Esophagus (tissue), 2 donors: ENCODE data around the gene PGAM2. TPM values are rescaled to one million over a fixed set of nuclear protein-coding genes. Genes with fewer than 3 reads are reported as not detected.
A peak's percentile ranks its signal among the peaks of the same experiment; 100 is the strongest.

Experiments
- H3K27ac ChIP-seq, 2 donors: one replicate each; pipeline ENCODE4 v1.5.1; 2013; ENCODE audit warnings: low read depth in 2 of 2, mild to moderate bottlenecking in 2 of 2, inconsistent platforms in 1 of 2, low read length in 1 of 2, moderate library complexity in 1 of 2
- H3K27me3 ChIP-seq, 2 donors: one replicate each; pipeline ENCODE4 v1.6.1; 2013; ENCODE audit warnings: low read length in 2 of 2, control low read depth in 1 of 2, mild to moderate bottlenecking in 1 of 2; ENCODE audit not compliant: insufficient read depth in 2 of 2, control insufficient read depth in 1 of 2
- H3K36me3 ChIP-seq, 2 donors: one replicate each; pipeline ENCODE4 v1.6.1; 2013; ENCODE audit warnings: low read length in 1 of 2; ENCODE audit not compliant: control insufficient read depth in 2 of 2, insufficient read depth in 2 of 2
- H3K4me1 ChIP-seq, 2 donors: one replicate each; pipeline ENCODE4 v1.6.1; 2013; ENCODE audit warnings: low read length in 1 of 2; ENCODE audit not compliant: control insufficient read depth in 2 of 2, insufficient read depth in 2 of 2
- H3K4me3 ChIP-seq, 2 donors: one replicate each; pipeline ENCODE4 v1.5.1; 2013; ENCODE audit warnings: low read length in 2 of 2, mild to moderate bottlenecking in 2 of 2, low read depth in 1 of 2, moderate library complexity in 1 of 2
- H3K9me3 ChIP-seq, 2 donors: one replicate each; pipeline ENCODE4 v1.6.1; 2013; ENCODE audit warnings: mild to moderate bottlenecking in 2 of 2, low read depth in 1 of 2, low read length in 1 of 2, moderate library complexity in 1 of 2; ENCODE audit not compliant: control insufficient read depth in 2 of 2, insufficient read depth in 1 of 2
- WGBS, 2 donors: extraction: QIAGEN DNeasy Blood & Tissue Kit; methylation state at CpG; one replicate each; pipeline ENCODE4 v1.1.7; 2013; 5-methylcytosine and 5-hydroxymethylcytosine counted together
- polyA plus RNA-seq, 2 donors: library from polyadenylated mRNA; stranded (reverse); fragments of 200-250 nt; gene quantifications; one replicate each; pipeline ENCODE4 v1.2.3, GENCODE V29; 2013
- donor health status: healthy with polysubstance abuse.
- donor health status: Bipolar disorder and iron deficiency.

PGAM2 gene
- polyA plus RNA-seq, 2 donors = 2.1 to 3.8 TPM

DNA sequence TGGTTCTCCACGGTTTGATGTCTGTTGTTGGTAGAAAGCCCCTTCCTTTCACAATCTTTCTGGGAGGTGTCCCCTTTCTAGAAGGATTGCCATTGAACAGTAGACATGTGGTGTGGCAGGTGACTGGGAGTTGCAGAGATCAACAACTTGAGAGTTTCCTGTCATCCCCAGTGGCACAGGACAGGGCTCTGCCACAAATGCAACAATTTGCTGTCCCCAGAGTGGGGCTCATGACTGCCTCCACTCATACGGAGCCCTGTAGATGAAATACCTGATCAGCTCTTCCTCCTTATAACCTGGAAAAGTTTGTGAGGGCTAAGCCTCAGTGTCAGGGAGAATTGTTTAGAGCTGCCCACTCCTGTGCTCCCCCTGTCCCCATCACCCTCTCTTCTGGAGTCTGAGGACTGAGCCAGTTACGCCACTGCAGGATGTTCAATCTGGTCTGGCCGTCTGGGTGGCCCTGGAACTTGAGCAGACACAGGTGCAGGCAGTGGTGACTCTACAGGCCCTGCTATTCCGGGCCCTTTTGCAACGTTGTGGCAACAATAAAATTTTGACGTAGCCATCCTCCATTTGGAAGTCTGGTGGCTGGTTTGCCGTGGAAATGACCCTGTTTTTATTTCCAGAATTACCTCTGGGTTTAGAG, 14.3 kb downstream of the PGAM2 start:
- Histone ChIP-seq H3K27ac (peak overlapping the region; percentile 62 to 92), H3K9me3 (no peaks in the 10 kb centered on the region), H3K36me3 (peaks cover 23 to 28% of the 10 kb centered on the region in 2 donors), H3K27me3 (no peaks in the 10 kb centered on the region), H3K4me1 (peaks cover 4 to 16% of the 10 kb centered on the region in 2 donors), H3K4me3 (no peak overlapping the region)
- 85 to 87% methylated on average over 8 of the region's 8 CpGs for WGBS, 2 donors

DNA sequence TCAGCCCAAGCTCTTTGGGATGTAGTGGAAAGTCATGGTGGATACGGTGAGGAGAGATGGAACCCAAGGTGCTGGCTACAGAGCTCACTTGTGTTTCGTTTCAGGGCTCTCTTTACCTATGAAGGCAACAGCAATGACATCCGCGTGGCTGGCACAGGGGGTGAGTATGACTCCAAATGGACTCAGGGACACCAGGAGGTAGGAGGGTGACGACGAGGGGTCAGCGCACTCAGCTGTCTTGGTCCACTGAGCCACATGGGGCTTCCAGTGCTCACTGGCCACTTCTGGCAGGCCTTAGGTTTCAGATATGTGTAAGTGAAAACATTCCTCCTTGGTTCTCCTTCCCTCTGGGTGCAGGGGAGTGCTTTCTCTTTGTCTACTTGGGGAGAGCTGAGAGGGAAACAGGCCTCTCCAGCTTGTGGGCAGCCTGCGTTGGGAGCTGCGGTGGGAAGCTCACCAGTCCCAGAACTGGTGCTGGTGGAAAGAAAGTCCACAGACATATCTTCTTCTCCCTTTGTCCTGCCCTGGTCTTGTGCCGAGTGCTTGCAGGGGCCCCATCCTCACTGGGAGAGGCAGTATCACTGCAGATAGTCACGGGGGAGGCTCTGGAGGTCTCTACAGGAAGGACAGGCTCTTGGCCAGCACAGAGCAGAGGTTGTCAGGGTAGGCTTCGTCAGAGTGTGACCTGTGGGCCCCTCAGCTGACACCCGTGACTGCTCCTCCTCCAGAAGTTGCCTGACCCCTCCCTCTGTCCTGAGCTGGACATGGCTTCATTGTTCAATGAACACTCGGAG, 15.0 kb downstream of the PGAM2 start:
- Histone ChIP-seq H3K4me3 (no peak overlapping the region), H3K36me3 (peaks cover 23 to 28% of the 10 kb centered on the region in 2 donors), H3K9me3 (no peaks in the 10 kb centered on the region), H3K4me1 (peaks cover 8 to 18% of the 10 kb centered on the region in 2 donors), H3K27ac (peak overlapping the region; percentile 62 to 92), H3K27me3 (no peaks in the 10 kb centered on the region)
- 90 to 93% methylated on average over 14 of the region's 14 CpGs for WGBS, 2 donors

DNA sequence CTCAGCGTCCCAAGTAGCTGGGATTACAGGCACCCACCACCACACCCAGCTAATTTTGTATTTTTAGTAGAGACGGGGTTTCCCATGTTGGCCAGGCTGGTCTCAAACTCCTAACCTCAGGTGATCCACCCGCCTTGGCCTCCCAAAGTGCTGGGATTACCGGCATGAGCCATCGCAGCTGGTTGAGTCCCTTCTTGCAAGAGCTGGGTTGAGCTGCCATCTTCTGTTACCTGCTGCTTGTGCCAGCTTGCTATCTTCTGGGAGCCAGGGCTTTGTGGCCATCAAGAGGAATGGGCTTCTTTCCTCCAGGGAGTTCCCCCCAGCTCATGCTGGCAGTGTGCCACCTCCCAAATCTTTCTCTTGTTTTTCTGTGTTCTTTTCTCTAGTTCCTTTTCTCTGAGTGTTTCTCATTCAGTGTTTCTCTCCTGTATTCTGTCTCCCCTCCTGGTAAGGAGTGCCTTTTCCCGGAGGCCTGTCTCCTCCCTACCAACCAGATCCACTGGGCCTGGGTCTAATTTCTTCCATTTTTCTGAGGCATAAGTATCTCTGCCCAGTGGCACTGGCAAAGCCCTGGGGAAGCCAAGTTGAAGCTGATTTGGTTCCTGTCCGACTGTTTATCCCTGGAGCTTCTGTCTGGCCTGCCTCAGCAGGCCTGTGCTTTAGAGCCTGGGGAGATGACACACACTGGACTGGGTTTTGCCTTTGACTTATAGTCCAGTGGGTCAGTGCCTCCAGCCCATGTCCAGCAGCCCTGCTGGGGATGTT, 17.2 kb downstream of the PGAM2 start:
- Histone ChIP-seq H3K27me3 (no peaks in the 10 kb centered on the region), H3K27ac (peak overlapping the region; percentile 51 to 83), H3K9me3 (no peaks in the 10 kb centered on the region), H3K36me3 (peaks cover 22 to 25% of the 10 kb centered on the region in 2 donors), H3K4me1 (peaks cover 8 to 21% of the 10 kb centered on the region in 2 donors), H3K4me3 (no peak overlapping the region)
- WGBS, 2 donors = 77 to 85% methylated on average over 7 of the region's 7 CpGs

DNA sequence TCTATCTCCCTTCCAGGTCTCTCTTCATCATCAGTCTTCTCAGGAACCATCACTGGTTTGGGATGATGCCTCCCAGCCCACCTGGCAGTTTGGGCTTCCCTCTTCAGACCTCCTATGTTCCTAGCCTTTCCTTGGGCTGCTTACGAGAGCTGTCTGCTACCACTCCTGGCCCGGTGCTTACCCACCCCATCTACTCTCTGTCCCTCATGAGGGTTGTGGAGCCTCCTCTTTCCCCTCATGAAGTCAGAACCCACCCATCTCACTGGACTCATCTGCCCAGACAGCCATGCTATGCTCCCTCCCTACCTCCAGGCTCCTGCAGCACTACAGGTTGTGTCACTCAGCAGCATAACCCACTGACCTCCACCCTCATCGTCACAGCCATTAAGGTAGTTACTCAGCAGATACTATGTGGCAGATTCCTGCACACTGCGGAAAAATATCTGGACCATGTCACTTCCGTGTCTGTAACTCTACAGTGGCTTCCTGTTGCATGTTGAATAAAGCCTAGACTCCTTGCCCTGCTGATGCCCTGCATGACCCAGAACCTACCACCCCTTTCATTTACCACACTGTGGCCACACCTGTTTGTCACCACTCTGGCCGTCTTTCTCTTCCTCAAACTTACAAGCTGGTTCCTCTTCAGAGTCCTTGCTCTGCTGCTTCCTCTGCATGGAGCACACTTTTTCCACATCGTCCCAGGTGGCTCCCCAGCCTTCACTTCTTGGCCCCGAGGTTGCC, 18.9 kb downstream of the PGAM2 start:
- H3K27ac ChIP-seq = peak overlapping the region; percentile 96 to 98
- H3K27me3 ChIP-seq = no peaks in the 10 kb centered on the region
- peaks cover 16 to 18% of the 10 kb centered on the region in 2 donors for H3K36me3 ChIP-seq
- no peaks in the 10 kb centered on the region for H3K9me3 ChIP-seq
- WGBS, 2 donors = 66 to 68% methylated on average over 8 of the region's 8 CpGs
- peak overlapping the region; percentile 30 to 98 for H3K4me3 ChIP-seq
- H3K4me1 ChIP-seq = peaks cover 8 to 17% of the 10 kb centered on the region in 2 donors

DNA sequence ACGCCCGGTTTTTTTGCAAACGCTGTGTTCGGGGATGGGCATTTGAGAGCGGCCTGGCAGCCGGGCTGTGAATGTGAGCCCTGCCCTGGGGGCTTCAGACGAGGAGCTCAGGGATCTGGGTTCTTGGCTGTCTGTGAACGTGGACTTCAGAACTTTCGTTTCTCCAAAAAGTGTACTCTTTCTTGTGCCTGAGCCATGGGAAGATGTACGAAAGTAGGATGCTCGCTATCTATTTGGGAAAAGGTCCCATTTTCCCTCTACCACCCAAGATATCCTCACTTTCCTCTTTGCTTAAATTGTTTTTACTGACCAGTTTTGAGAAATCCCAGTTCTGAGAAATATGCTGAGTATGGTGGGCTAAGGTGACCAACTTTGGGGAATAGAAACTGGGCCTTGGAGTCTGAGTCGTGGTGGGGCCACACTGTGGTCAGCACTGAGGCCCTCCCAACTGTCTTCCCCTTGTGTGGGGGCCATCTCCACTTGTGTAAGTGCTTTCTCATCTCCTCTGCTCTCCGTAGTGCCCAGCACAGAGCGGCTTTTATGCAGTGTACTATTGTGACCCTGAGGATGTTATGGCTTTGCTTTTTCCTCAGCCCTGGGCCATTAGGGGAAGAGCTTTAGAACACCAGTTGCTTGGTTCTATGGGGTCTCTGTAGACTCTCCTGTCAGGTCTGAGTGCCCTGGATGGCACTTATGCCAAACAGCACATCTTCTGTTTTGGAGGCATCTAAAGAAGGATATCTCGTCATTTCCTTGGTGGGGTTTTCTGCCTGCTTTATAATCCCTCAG, 19.9 kb downstream of the PGAM2 start:
- H3K4me3 ChIP-seq = peak overlapping the region; percentile 94 to 98
- no peaks in the 10 kb centered on the region for H3K9me3 ChIP-seq
- WGBS, 2 donors = 20 to 24% methylated on average over 15 of the region's 15 CpGs
- H3K4me1 ChIP-seq = peaks cover 8 to 17% of the 10 kb centered on the region in 2 donors
- H3K27ac ChIP-seq = peak overlapping the region; percentile 96 to 98
- H3K27me3 ChIP-seq = no peaks in the 10 kb centered on the region
- peaks cover 9% of the 10 kb centered on the region in 2 donors for H3K36me3 ChIP-seq

DNA sequence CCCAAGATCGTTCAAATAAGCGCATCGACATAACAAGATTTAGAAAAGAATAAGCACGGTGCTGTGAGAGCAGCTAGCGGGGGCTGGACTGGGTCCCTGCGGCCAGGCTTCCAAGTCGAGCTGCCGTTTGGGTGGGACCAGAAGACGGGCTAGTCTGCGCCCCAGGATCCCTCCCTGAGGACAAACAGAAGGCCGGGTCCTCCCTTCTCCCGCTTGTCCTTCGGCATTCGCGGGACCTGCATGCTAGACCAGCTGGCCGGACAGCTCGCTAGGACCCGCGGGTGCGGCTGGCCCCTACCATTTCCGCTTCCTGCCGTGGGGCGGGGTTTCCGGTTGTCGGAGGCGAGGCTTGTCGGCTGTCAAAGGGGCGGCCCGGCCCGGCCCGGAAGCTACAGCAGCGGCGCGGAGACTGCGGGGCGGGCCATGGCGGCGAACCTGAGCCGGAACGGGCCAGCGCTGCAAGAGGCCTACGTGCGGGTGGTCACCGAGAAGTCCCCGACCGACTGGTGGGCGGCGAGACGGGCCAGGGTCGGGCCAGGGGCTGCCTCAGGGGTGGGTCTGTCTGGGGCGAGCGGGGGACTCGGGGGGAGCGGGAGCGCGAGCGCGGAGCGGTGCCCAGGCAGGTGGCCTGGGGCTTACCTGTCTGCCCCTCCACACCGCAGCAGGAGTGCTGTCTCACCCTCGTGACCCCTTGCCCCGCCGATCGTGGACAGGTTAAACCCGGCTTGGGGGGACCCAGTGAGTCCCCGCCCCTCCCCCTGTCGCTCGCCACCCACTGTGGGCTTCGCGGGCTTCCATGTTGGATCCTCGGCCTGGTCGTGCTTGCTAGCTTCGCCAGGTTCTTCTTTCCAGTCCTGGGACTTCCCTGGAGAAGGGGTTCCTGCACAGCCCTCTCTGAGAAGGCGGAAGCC, 20.8 kb downstream of the PGAM2 start, which contains the start of gene DBNL:
DBNL (plus strand) TSS at position 388 of the 911 bp plus-strand sequence; CDS start at position 424, 36 bp downstream.
- Histone ChIP-seq H3K4me3 (peak within 1 kb of the TSS; percentile 94 to 98), H3K4me1 (peaks cover 8 to 13% of the 10 kb centered on the region in 2 donors), H3K36me3 (peaks cover 2 to 3% of the 10 kb centered on the region in 2 donors), H3K27me3 (no peaks in the 10 kb centered on the region), H3K9me3 (no peaks in the 10 kb centered on the region), H3K27ac (peak within 1 kb of the TSS; percentile 96 to 98)
- 0% methylated on average over 57 to 74 of the region's 74 CpGs for WGBS, 2 donors

DNA sequence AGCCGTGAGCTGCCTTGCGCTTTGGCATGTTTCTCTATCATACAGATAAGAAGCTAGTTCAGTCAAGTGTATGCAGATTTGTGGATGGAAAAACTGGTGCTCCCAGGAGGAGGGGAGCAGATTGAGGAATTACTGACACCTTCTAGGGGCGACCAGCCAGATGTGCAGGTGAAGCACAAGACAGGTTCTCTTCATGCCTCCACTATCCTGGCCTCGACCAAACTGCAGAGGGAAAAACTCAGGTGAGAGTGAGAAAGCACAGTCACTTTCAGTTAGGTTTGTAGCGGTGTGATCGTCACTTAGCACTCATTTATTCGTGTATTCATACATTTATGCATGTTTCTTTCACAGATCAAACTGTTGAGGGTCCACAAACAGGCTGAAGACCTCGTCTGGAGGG, 21.5 kb downstream of the PGAM2 start:
- 22 to 31% methylated on average over 8 of the region's 8 CpGs for WGBS, 2 donors
- Histone ChIP-seq H3K9me3 (no peaks in the 10 kb centered on the region), H3K4me3 (peak overlapping the region; percentile 94 to 98), H3K4me1 (peaks cover 8 to 10% of the 10 kb centered on the region in 2 donors), H3K27me3 (no peaks in the 10 kb centered on the region), H3K36me3 (peaks cover 2 to 3% of the 10 kb centered on the region in 2 donors), H3K27ac (peak overlapping the region; percentile 96 to 98)

DNA sequence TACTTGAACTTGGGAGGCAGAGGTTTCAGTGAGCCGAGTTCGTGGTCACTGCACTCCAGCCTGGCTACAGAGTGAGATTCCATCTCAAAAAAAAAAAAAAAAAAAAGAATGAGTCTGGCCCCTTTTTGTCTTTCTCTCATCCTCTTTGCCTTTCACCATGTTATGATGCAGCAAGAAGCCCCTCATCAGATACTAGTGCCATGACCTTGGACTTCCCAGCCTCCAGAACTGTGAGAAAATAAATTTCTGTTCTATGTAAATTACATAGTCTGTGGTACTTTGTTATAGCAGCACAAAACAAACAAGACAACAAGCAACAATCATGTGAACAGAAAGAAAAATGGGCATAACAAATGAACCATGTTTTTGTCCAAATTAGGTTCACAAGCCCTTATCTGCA, 23.1 kb downstream of the PGAM2 start:
- Histone ChIP-seq H3K4me1 (peaks cover 4 to 7% of the 10 kb centered on the region in 2 donors), H3K4me3 (no peak overlapping the region), H3K9me3 (no peaks in the 10 kb centered on the region), H3K27me3 (no peaks in the 10 kb centered on the region), H3K36me3 (peaks cover 1 to 3% of the 10 kb centered on the region in 2 donors), H3K27ac (no peak overlapping the region)
- WGBS, 2 donors = 97% methylated on average over 2 of the region's 2 CpGs
